H9 (cell line): ENCODE measurements around the gene FAXC. TPM values are rescaled to one million over a fixed set of nuclear protein-coding genes. Genes with fewer than 3 reads are reported as not detected.

Experiments used
- DNase-seq: peaks from one replicate; pipeline ENCODE4 v3.0.0-alpha.2; 2017
- H2AFZ ChIP-seq: one replicate; pipeline ENCODE4 v1.6.1; 2013; ENCODE audit warnings: mild to moderate bottlenecking, low read length, control low read depth, moderate library complexity
- H2AK5ac ChIP-seq: 2 replicates; pipeline ENCODE4 v1.6.1; 2013; ENCODE audit warnings: low read length, control low read depth, mixed read lengths; ENCODE audit not compliant: insufficient read length
- H2BK120ac ChIP-seq: one replicate; pipeline ENCODE4 v1.6.1; 2013; ENCODE audit warnings: low read depth, mild to moderate bottlenecking, low read length, control low read depth, inconsistent platforms; ENCODE audit not compliant: poor library complexity, severe bottlenecking
- H2BK12ac ChIP-seq: 2 replicates; pipeline ENCODE4 v1.6.1; 2013; ENCODE audit warnings: low read length, control low read depth, mixed read lengths, low read depth; ENCODE audit not compliant: insufficient read length
- H2BK15ac ChIP-seq: 2 replicates; pipeline ENCODE4 v1.6.1; 2013; ENCODE audit warnings: low read depth, low read length, control low read depth
- H2BK20ac ChIP-seq: one replicate; pipeline ENCODE4 v1.6.1; 2013; ENCODE audit warnings: low read depth, mild to moderate bottlenecking, low read length, control low read depth, inconsistent platforms; ENCODE audit not compliant: poor library complexity, severe bottlenecking
- H2BK5ac ChIP-seq: 2 replicates; pipeline ENCODE4 v1.6.1; 2013; ENCODE audit warnings: low read length, control low read depth, mixed read lengths; ENCODE audit not compliant: insufficient read length
- H3K14ac ChIP-seq: 2 replicates; pipeline ENCODE4 v1.6.1; 2013; ENCODE audit warnings: low read length, control low read depth; ENCODE audit not compliant: insufficient read depth
- H3K18ac ChIP-seq: 2 replicates; pipeline ENCODE4 v1.6.1; 2013; ENCODE audit warnings: low read depth, mild to moderate bottlenecking, mixed read lengths, low read length, control low read depth; ENCODE audit not compliant: insufficient read length
- H3K23ac ChIP-seq: 2 replicates; pipeline ENCODE4 v1.6.1; 2013; ENCODE audit warnings: low read length, control low read depth, mixed read lengths, low read depth; ENCODE audit not compliant: insufficient read length
- H3K23me2 ChIP-seq: 2 replicates; pipeline ENCODE4 v1.6.1; 2013; ENCODE audit warnings: low read depth, mild to moderate bottlenecking, mixed read lengths, low read length, control low read depth; ENCODE audit not compliant: insufficient read length, poor library complexity, severe bottlenecking
- H3K27ac ChIP-seq: 2 replicates; pipeline ENCODE4 v1.5.1; 2013; ENCODE audit warnings: low read length, control low read depth, mixed read lengths, low read depth; ENCODE audit not compliant: insufficient read length
- H3K27me3 ChIP-seq: 2 replicates; pipeline ENCODE4 v1.6.1; 2013; ENCODE audit warnings: low read length, control low read depth, inconsistent platforms; ENCODE audit not compliant: insufficient read depth
- H3K4ac ChIP-seq: 2 replicates; pipeline ENCODE4 v1.6.1; 2013; ENCODE audit warnings: low read depth, mild to moderate bottlenecking, control low read depth, inconsistent platforms, low read length, moderate library complexity
- H3K4me1 ChIP-seq: 2 replicates; pipeline ENCODE4 v1.6.1; 2013; ENCODE audit warnings: low read length, control low read depth, inconsistent platforms; ENCODE audit not compliant: insufficient read depth
- H3K4me2 ChIP-seq: 2 replicates; pipeline ENCODE4 v1.6.1; 2013; ENCODE audit warnings: low read length, control low read depth, mixed read lengths; ENCODE audit not compliant: insufficient read length, insufficient read depth
- H3K56ac ChIP-seq: 2 replicates; pipeline ENCODE4 v1.6.1; 2013; ENCODE audit warnings: low read depth, mild to moderate bottlenecking, mixed read lengths, low read length, control low read depth; ENCODE audit not compliant: insufficient read length
- H3K79me1 ChIP-seq: 2 replicates; pipeline ENCODE4 v1.6.1; 2013; ENCODE audit warnings: low read depth, mild to moderate bottlenecking, moderate library complexity, low read length, control low read depth, inconsistent platforms; ENCODE audit not compliant: insufficient read depth, poor library complexity, severe bottlenecking
- H3K79me2 ChIP-seq: 2 replicates; pipeline ENCODE4 v1.6.1; 2013; ENCODE audit warnings: low read length, control low read depth, inconsistent platforms; ENCODE audit not compliant: insufficient read depth
- H3K9ac ChIP-seq: 2 replicates; pipeline ENCODE4 v1.6.1; 2013; ENCODE audit warnings: low read length, control low read depth, mixed read lengths; ENCODE audit not compliant: insufficient read length; ENCODE audit errors: extremely low read depth
- H3K9me3 ChIP-seq: one replicate; pipeline ENCODE4 v1.6.1; 2013; ENCODE audit warnings: low read depth, low read length, inconsistent platforms; ENCODE audit not compliant: control insufficient read depth
- H3T11ph ChIP-seq: one replicate; pipeline ENCODE4 v1.6.1; 2013; ENCODE audit warnings: mild to moderate bottlenecking, low read length, control low read depth, inconsistent platforms
- H4K20me1 ChIP-seq: one replicate; pipeline ENCODE4 v1.6.1; 2013; ENCODE audit not compliant: control insufficient read depth, insufficient read length, insufficient read depth
- H4K5ac ChIP-seq: 2 replicates; pipeline ENCODE4 v1.6.1; 2013; ENCODE audit warnings: low read depth, mild to moderate bottlenecking, mixed read lengths, low read length, control low read depth; ENCODE audit not compliant: insufficient read length
- H4K8ac ChIP-seq: replicated peaks from 2 replicates; pipeline ENCODE4 v1.6.1; 2013; ENCODE audit warnings: low read length, control low read depth, mixed read lengths, low read depth; ENCODE audit not compliant: insufficient read length
- H4K91ac ChIP-seq: 2 replicates; pipeline ENCODE4 v1.6.1; 2013; ENCODE audit warnings: low read depth, mild to moderate bottlenecking, moderate library complexity, mixed read lengths, low read length, control low read depth; ENCODE audit not compliant: insufficient read length
- H3K27ac Mint-ChIP-seq, 3 experiments: 2 replicates in 2 of 3; 3 replicates in 1 of 3; pipeline ENCODE4 v1.8.0; 2020 to 2021; ENCODE audit warnings: mixed read lengths in 3 of 3, mild to moderate bottlenecking in 1 of 3, moderate library complexity in 1 of 3
- H3K27me3 Mint-ChIP-seq: 2 replicates; pipeline ENCODE4 v1.8.0; 2021; ENCODE audit warnings: low read depth, mild to moderate bottlenecking, moderate library complexity, mixed read lengths
- H3K36me3 Mint-ChIP-seq, 3 experiments: 2 replicates in 2 of 3; 3 replicates in 1 of 3; pipeline ENCODE4 v1.8.0; 2020 to 2021; ENCODE audit warnings: low read depth in 3 of 3, mixed read lengths in 3 of 3; ENCODE audit not compliant: insufficient read depth in 1 of 3
- H3K4me1 Mint-ChIP-seq, 2 experiments: 2 replicates each; pipeline ENCODE4 v1.8.0; 2020; ENCODE audit warnings: mixed read lengths in 2 of 2
- H3K4me3 Mint-ChIP-seq, 2 experiments: 2 replicates in 1 of 2; 3 replicates in 1 of 2; pipeline ENCODE4 v1.8.0; 2020 to 2021; ENCODE audit warnings: mild to moderate bottlenecking in 2 of 2, mixed read lengths in 2 of 2, moderate library complexity in 1 of 2
- H3K9me3 Mint-ChIP-seq, 2 experiments: 2 replicates in 1 of 2; 3 replicates in 1 of 2; pipeline ENCODE4 v1.8.0; 2020; ENCODE audit warnings: mild to moderate bottlenecking in 2 of 2, mixed read lengths in 2 of 2, moderate library complexity in 1 of 2
- WGBS: extraction: QIAGEN DNeasy Blood & Tissue Kit; methylation state at CpG from one replicate; pipeline ENCODE4 v1.1.7; 2013; ENCODE audit warnings: missing lambda C conversion rate, low lambda C conversion rate, mixed read lengths; ENCODE audit not compliant: insufficient read length; ENCODE audit errors: extremely low coverage; 5-methylcytosine and 5-hydroxymethylcytosine counted together
- total RNA-seq: library from RNA; stranded (reverse); gene quantifications from 2 replicates; pipeline ENCODE4 v1.2.1, GENCODE V29; 2021
- TF ChIP-seq, protein P1 (sequence below): fragments of 200-600 bp; sonication (generic); conservative IDR thresholded peaks from 3 replicates; pipeline ENCODE4 v1.8.0; 2021; ENCODE audit warnings: antibody characterized with exemption, mild to moderate bottlenecking

FAXC gene
- total RNA-seq, 1 experiment from 2014 or later: 17.2 TPM

GRCh38 chr6:99312354-99312753, 37.1 kb downstream of the FAXC start:
- no peak overlapping the region for H3K18ac ChIP-seq
- H2BK12ac ChIP-seq: no peak overlapping the region
- H3K4me1 Mint-ChIP-seq: peaks cover 9 to 10% of the 10 kb centered on the region in 2 experiments
- H2BK15ac ChIP-seq: no peak overlapping the region
- no peaks in the 10 kb centered on the region for H3K23me2 ChIP-seq
- no peak overlapping the region for H3K4me2 ChIP-seq
- no peak overlapping the region for H2BK20ac ChIP-seq
- H3K36me3 Mint-ChIP-seq: peaks cover 0 to 5% (median 0%) of the 10 kb centered on the region in 3 experiments; a peak in 3 of 7 replicates
- no peak overlapping the region for H3K23ac ChIP-seq
- DNase-seq: no peak
- H2AK5ac ChIP-seq: no peak overlapping the region
- H4K20me1 ChIP-seq: no peaks in the 10 kb centered on the region
- H3K9me3 ChIP-seq: no peaks in the 10 kb centered on the region
- no peak overlapping the region for H3K4me3 Mint-ChIP-seq
- no peak overlapping the region for H3K9ac ChIP-seq
- H3K79me1 ChIP-seq: no peaks in the 10 kb centered on the region
- H4K5ac ChIP-seq: no peak overlapping the region
- no peak overlapping the region for H3K27ac Mint-ChIP-seq
- no peak overlapping the region for H3K56ac ChIP-seq
- H3K14ac ChIP-seq: no peak overlapping the region
- H3K79me2 ChIP-seq: no peaks in the 10 kb centered on the region
- no peaks in the 10 kb centered on the region for H3K27me3 ChIP-seq
- H3K4ac ChIP-seq: no peak overlapping the region
- WGBS: no CpG with 5 or more reads among the region's 2 CpGs
- no peak overlapping the region for H4K91ac ChIP-seq
- H3T11ph ChIP-seq: no peak overlapping the region
- no peaks in the 10 kb centered on the region for H3K9me3 Mint-ChIP-seq
- H3K27me3 Mint-ChIP-seq: no peaks in the 10 kb centered on the region
- no peak overlapping the region for H2BK120ac ChIP-seq
- no peaks in the 10 kb centered on the region for H3K4me1 ChIP-seq
- TF ChIP-seq, protein P1, sequence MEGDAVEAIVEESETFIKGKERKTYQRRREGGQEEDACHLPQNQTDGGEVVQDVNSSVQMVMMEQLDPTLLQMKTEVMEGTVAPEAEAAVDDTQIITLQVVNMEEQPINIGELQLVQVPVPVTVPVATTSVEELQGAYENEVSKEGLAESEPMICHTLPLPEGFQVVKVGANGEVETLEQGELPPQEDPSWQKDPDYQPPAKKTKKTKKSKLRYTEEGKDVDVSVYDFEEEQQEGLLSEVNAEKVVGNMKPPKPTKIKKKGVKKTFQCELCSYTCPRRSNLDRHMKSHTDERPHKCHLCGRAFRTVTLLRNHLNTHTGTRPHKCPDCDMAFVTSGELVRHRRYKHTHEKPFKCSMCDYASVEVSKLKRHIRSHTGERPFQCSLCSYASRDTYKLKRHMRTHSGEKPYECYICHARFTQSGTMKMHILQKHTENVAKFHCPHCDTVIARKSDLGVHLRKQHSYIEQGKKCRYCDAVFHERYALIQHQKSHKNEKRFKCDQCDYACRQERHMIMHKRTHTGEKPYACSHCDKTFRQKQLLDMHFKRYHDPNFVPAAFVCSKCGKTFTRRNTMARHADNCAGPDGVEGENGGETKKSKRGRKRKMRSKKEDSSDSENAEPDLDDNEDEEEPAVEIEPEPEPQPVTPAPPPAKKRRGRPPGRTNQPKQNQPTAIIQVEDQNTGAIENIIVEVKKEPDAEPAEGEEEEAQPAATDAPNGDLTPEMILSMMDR: no peak
- H4K8ac ChIP-seq: no peak overlapping the region
- H2BK5ac ChIP-seq: no peak overlapping the region
- no peak overlapping the region for H2AFZ ChIP-seq
- no peak overlapping the region for H3K27ac ChIP-seq
